ENCODE data around the gene TNFSF8. TPM values are rescaled to one million over a fixed set of nuclear protein-coding genes. Genes with fewer than 3 reads are reported as not detected.

The TNFSF8 gene
- total RNA-seq, 1 donor from 2014 or later: 1.0 TPM

- DNase-seq (no peak), ATAC-seq (ENCODE audit: low read depth) (no peak)
- CTCF ChIA-PET: interaction anchor here (1.2 to 1.9 kb wide), 4 partner anchors 8 to 86 kb away, joined by 3 to 5 read pairs (median 4); no protein-coding TSS in a partner anchor
- peaks cover 58% of the 10 kb centered on the region for H3K4me1 Mint-ChIP-seq
- no peak for TF ChIP-seq CTCF (IDR thresholded peaks at IDR 0.05)
- H3K27me3 Mint-ChIP-seq: peaks cover 12% of the 10 kb centered on the region
- no peaks in the 10 kb centered on the region for H3K36me3 Mint-ChIP-seq (ENCODE audit: low read depth)
- POLR2A ChIA-PET: interaction anchor here (0.9 to 1.6 kb wide), 3 partner anchors 20 to 28 kb away, joined by 3 to 5 read pairs (median 3); no protein-coding TSS in a partner anchor
- intact Hi-C loops (cut with micrococcal nuclease): loop anchor here (2.0 to 5.0 kb wide), 2 partner anchors 20 to 36 kb away; no protein-coding TSS in a partner anchor
- H3K27ac Mint-ChIP-seq: peak overlapping the region; percentile 91
- H3K4me3 Mint-ChIP-seq: peak overlapping the region; percentile 80
- no peaks in the 10 kb centered on the region for H3K9me3 Mint-ChIP-seq
These were observed 1.7 kb downstream of the TNFSF8 start for GRCh38 chr9:114928671-114929070.

- Mint-ChIP-seq H3K9me3 (no peaks in the 10 kb centered on the region), H3K27ac (no peak overlapping the region), H3K36me3 (ENCODE audit: low read depth) (no peaks in the 10 kb centered on the region), H3K4me1 (peaks cover 58% of the 10 kb centered on the region), H3K27me3 (peaks cover 10% of the 10 kb centered on the region), H3K4me3 (no peak overlapping the region)
- ATAC-seq (ENCODE audit: low read depth) (no peak), DNase-seq (no peak)
- intact Hi-C loops (cut with micrococcal nuclease): loop anchor here (2.0 to 5.0 kb wide), 2 partner anchors 19 to 36 kb away; no protein-coding TSS in a partner anchor
- no peak for TF ChIP-seq CTCF (IDR thresholded peaks at IDR 0.05)
- POLR2A ChIA-PET: interaction anchor here (0.9 kb wide), 1 partner anchor 21 kb away, joined by 3 read pairs; no protein-coding TSS in a partner anchor
- CTCF ChIA-PET: interaction anchor here (1.6 to 1.9 kb wide), 2 partner anchors 9 to 86 kb away, joined by 3 to 5 read pairs; no protein-coding TSS in a partner anchor
These were observed 2.3 kb downstream of the TNFSF8 start for GRCh38 chr9:114928136-114928535.

GRCh38 chr9:114925672-114926071 lies 4.7 kb downstream of the TNFSF8 start:
- no peaks in the 10 kb centered on the region for H3K36me3 Mint-ChIP-seq (ENCODE audit: low read depth)
- H3K4me3 Mint-ChIP-seq: peak overlapping the region; percentile 50
- no peak for DNase-seq
- H3K9me3 Mint-ChIP-seq: no peaks in the 10 kb centered on the region
- no peak overlapping the region for H3K27ac Mint-ChIP-seq
- H3K27me3 Mint-ChIP-seq: peaks cover 22% of the 10 kb centered on the region
- CTCF ChIA-PET: no interaction called here
- POLR2A ChIA-PET: no interaction called here
- TF ChIP-seq CTCF (IDR thresholded peaks at IDR 0.05): no peak
- H3K4me1 Mint-ChIP-seq: peaks cover 62% of the 10 kb centered on the region
- intact Hi-C loops (cut with micrococcal nuclease): loop anchor here (5.0 kb wide), 1 partner anchor 33 kb away; no protein-coding TSS in a partner anchor
- ATAC-seq (ENCODE audit: low read depth): no peak

DNA sequence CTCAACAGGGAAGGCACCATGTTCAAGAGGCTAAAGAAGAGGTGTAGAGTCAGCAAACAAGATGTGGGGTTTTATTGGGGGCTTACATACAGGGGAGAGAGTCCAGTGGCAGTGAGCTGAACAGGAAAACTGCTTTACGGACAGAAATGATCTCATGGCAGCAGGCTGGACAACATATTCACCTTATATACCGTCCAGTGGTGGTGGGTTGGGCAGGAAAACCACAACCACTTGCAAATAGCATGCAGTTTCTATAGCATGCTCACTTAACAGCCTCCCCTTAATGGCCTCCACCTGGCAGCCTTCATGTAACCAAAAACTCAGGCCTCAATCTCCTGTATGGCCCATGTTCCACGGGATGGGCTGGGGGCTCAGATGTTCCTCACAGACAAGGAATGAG lies 5.4 kb downstream of the TNFSF8 start:
- DNase-seq (no peak), ATAC-seq (ENCODE audit: low read depth) (no peak)
- Mint-ChIP-seq H3K4me1 (peaks cover 55% of the 10 kb centered on the region), H3K36me3 (ENCODE audit: low read depth) (no peaks in the 10 kb centered on the region), H3K9me3 (no peaks in the 10 kb centered on the region), H3K27me3 (peaks cover 22% of the 10 kb centered on the region), H3K27ac (peak overlapping the region; percentile 24), H3K4me3 (no peak overlapping the region)
- POLR2A ChIA-PET: interaction anchor here (1.2 kb wide), 1 partner anchor 27 kb away, joined by 3 read pairs; no protein-coding TSS in a partner anchor
- no peak for TF ChIP-seq CTCF (IDR thresholded peaks at IDR 0.05)
- CTCF ChIA-PET: no interaction called here
- intact Hi-C loops (cut with micrococcal nuclease): loop anchor here (5.0 kb wide), 1 partner anchor 33 kb away; no protein-coding TSS in a partner anchor

DNA sequence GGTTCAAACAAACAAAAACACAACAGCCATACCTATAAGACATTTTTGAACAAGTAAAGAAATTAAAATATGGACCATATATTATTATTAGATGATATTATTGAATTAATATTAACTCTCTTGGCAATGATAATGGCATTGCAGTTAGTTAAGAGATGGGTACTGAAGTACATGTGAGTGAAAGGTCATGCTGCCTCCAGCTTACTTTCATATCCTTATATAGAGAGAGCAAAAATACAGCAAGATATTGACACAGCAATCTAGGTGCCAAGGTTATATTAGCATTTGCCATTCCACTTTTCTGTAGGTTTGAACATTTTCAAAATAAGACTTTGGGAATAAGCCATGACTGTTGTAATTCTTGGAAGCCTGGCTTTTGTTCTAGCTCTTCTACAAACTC lies 6.1 kb downstream of the TNFSF8 start:
- ChIA-PET POLR2A (interaction anchor here (1.2 kb wide), 1 partner anchor 26 kb away, joined by 3 read pairs; no protein-coding TSS in a partner anchor), CTCF (interaction anchor here (0.7 kb wide), 1 partner anchor 15 kb away, joined by 3 read pairs; no protein-coding TSS in a partner anchor)
- no peak for TF ChIP-seq CTCF (IDR thresholded peaks at IDR 0.05)
- no peak for DNase-seq
- ATAC-seq (ENCODE audit: low read depth): peak; percentile 56
- Mint-ChIP-seq H3K27ac (no peak overlapping the region), H3K4me1 (peaks cover 54% of the 10 kb centered on the region), H3K36me3 (ENCODE audit: low read depth) (no peaks in the 10 kb centered on the region), H3K9me3 (no peaks in the 10 kb centered on the region), H3K27me3 (peaks cover 24% of the 10 kb centered on the region), H3K4me3 (no peak overlapping the region)
- intact Hi-C loops (cut with micrococcal nuclease): no loop called here

Measured in activated B cell treated with CpG ODN at 0.5 μM for 24 hours (primary cell).